NCI-H146 treated with DMSO at 0.1 percent for 48 hours (cell line): ENCODE data around the gene MALRD1.

Experiments
- DNase-seq: peaks from one replicate; lab custom pipeline; 2025; ENCODE audit not compliant: unreplicated experiment; lab: John Stamatoyannopoulos, UW

Gene MALRD1

DNA sequence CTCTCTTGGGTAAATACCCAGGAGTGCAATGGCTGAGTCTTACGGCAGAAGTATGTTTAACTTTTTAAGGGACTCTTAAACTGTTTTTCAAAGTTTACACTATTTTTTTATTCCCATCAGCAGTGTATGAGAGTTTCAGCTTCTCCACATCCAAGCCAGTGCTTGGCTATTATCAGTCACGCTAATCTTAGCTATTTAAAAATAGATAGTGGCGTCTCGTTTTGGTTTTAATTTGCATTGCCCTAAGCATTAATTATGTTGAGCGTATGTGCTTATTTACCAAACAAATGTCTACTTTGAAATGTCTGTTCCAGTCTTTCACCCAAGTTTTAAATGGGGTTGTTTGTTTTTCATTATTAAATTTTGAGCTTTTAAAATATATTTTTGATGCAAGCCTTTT is 164.0 kb downstream of the MALRD1 start:
- no peak for DNase-seq

- DNase-seq: no peak
These were observed 172.6 kb downstream of the MALRD1 start for GRCh38 chr10:19221216-19221615.

DNA sequence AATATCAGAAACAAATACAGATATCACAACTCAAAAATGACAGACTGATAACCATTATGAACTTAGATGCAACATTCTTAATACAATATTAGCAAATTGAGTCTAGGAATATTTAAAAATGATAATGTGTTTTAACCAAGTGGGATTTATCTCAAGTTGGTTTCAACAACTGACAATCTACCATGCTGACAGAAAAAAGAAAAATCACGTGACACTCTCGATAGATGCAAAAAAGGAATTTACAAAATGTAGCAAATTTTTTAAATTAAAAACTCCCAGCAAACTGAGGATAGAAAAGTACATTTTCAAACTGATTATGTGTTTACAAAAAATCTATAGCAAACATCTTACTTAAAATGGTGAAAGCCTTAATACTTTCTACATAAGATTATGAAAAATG is 177.4 kb downstream of the MALRD1 start:
- DNase-seq: no peak

- no peak for DNase-seq
These were observed 182.4 kb downstream of the MALRD1 start for GRCh38 chr10:19231034-19231433.

DNA sequence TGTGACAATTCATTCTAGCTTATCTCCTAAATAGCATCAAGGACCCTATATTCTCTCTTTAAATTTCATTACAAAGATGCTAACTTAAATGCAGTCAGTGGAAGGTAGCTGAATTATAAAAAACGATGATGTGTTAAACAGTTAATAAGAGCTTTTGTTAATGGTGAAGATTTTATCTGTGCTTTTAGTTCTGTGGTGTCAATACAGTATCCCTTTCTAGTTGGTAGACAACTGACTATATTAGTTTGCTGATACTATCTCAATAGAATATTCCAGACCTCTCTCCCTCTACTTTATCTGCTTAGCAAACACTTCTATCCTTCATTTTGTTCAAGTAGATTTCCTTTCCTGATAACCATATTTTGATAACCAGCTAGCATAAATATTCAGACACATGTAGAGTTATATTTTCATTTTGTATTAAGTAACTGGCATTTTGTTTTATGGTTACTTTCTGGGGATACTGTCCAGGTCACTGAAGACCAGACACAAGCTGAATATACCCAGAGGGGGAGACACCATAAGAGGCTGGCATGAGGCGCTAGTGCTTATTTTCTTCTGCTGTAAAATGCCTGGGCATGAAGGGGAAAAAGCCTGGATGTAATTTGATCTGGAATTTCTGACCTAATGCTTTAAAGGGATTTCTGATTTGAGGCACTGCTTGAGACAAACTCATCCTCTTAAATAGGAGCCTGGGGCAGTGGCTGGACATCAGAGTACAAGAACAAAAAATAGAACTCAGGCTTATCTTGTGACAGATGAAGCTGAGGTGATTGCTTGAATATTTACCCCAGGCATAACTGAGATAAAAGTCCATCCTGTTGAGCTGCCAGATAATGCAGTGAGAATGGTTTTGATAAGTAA is 197.5 kb downstream of the MALRD1 start:
- no peak for DNase-seq

DNA sequence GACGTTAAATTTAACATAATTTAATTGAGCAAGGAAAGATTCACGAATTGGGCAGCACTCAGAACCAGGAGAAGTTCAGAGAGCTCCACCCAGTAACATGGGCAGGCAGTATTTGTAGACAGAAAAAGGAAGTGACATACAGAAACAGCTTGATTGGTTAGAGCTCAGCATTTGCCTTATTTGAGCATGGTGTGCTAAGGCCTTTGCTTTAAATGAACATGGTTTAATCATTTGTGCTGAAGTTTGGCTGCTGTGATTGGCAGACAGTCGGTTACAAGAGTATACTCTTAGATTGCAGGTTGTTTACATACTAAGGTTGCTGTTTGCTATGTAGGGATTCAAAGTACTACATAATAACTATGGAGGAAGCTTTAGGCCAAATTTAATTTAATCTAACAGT is 199.2 kb downstream of the MALRD1 start:
- DNase-seq: no peak

DNA sequence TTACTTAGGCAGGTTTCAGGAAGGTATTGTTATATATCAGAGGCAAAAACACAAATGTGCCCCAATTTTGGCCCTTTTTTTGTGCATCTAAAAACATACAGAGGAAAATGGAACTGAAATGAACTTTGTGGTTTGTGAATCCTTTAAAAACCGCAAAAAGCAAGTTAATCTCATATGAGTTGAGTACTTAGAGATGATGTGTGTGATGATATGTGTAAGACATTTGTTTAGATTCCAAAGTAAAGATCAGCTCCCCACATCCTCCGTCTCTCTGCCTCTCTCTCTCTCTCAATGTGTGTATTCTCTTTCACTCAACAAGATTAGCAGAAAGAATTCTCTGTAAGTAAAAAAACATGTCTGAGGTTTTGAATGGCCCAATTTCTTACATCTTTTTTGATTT is 201.9 kb downstream of the MALRD1 start:
- no peak for DNase-seq

GRCh38 chr10:19252531-19252930 is 203.9 kb downstream of the MALRD1 start:
- DNase-seq: no peak

- no peak for DNase-seq
These were observed 207.7 kb downstream of the MALRD1 start for GRCh38 chr10:19256331-19256730.

- DNase-seq: no peak
These were observed 214.7 kb downstream of the MALRD1 start for GRCh38 chr10:19263262-19263661.

- no peak for DNase-seq
These were observed 234.7 kb downstream of the MALRD1 start for GRCh38 chr10:19283285-19283684.

DNA sequence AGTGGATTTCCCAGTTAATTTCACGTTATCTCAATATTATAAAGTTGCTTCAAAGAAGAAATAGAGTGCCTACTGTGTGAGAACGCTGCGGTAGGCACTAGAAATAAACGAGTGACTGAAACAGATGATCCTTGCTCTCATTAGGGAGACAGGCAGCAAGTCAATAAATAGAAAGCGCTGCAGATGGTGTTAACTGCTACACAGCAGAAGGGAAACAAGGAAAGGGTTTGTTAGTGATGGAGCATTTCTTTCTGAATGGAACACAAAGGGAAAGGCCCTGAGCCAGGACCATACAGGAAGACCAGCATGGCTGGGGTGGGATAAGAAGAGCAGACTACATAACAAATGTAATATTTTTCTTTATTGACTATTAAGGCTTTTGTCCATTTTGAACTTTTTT is 235.2 kb downstream of the MALRD1 start:
- no peak for DNase-seq

DNA sequence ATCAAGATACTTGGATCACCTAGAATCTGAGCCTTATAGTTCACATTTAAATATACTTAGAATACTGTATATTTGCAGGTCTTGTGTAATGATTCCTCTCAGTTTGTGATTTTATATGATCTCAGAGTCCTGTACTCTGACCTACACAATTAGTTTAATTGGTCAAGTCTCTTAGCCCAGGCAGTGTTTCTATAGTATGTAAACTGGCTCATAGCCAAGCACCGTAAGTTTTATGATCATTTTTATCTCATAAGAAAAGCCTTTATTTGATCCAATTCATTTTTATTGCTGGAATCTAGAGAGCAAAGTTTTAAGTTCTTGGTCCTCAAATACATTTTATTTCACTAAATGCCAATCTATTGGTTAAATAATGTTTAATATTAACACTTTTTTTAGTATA is 242.2 kb downstream of the MALRD1 start:
- no peak for DNase-seq

GRCh38 chr10:19294233-19294632 is 245.6 kb downstream of the MALRD1 start:
- no peak for DNase-seq

DNA sequence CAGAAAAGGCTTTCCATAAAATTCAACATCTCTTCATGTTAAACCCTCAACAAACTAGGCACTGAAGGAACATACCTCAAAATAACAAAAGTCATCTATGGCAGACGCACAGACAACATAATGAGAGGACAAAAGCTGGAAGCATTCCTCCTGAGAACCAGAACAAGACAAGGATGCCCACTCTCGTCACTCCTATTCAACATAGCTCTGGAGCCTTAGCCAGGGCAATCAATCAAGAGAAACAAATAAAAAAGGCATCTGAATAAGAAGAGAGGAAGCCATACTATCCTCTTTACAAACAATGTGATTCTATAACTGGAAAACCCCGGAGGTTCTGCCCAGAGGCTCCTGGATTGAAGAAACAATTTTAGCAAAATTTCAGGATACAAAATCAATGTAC is 251.0 kb downstream of the MALRD1 start:
- DNase-seq: no peak

GRCh38 chr10:19302117-19302516 is 253.5 kb downstream of the MALRD1 start:
- no peak for DNase-seq

DNA sequence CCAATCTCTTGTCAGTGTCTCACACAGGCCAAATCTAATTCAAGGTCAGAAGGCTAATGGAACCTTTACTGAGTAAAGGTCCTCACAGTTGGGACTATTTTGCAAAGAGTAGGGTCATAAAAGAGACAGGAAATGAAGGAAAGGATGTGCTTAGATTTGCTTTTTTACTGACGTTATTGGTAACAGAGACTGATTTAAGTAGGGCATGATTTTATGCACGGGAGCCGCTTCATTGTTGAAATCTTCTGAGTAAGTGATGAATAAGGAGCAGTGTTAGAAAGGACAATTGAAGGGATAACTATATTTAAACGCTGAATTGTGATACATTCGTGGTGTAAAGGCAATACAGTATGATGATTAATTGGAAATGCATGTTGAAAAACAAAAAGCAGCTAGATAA is 261.5 kb downstream of the MALRD1 start:
- no peak for DNase-seq

DNA sequence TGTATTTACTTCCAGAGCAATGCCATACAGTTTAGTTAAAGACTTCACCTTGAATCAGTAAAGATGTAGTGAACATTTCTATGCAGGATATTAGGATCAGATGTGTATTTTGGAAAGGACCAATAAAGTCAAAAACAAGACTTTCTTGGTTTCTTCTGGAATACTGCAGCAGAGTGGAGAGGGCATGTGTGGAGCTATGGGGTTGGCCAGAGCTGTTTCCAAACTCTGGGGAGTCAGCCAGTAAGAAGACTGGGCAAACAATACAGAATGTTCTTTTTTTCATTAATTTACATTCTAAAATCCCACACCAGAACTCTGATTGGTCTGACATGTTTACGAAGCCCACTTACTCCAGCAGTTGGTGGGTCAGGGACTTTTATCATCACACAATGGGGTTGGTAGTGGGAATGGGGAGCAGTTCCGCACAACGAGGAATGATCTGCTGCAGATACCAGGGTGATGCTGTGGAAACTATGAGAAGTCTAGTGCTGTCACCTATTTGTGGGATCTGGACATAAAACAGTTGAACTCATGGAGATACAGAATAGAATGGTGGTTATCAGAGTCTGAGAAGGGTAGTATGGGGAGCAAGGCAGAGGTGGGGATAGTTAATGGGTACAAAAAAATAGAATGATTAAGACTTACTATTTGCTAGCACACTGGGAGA is 267.7 kb downstream of the MALRD1 start:
- DNase-seq: no peak

- no peak for DNase-seq
These were observed 269.4 kb downstream of the MALRD1 start for GRCh38 chr10:19317952-19318351.

DNA sequence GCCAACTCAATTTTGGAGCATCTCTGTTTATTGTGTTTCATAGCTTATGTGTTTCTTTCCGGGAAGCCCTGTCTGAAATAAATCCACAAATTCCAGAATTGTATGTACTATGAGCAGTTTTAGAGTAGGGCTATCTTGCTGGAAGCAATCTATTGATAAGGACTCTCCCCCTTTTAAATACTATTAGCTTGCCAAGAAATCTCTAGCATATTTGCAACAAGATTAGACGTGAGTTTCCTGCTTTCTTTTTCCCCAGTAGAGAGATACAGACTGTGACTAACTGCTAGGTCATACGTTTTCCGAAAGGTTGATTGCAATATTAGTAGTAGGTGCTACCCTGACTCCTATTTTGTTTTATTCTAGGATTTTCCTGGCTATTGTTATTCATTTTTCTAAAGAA is 277.0 kb downstream of the MALRD1 start:
- no peak for DNase-seq

DNA sequence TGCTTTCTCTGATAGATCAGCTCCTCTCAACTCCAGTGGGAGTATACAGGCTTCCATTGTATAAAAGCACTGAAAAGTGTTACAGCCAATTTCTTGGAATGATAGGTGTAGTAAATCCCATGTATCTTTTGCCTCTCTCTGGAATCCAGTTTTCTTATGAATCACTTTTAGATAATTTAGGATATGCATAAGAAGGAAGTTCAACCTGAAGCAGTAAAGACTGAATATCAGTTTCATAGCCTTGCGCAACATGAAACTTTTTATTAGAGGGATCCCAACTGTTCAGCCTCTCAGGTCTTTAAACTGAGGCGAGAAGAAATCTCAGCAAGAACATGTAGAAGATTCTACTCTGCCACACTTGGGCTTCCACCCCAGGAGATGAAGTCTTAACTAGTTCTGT is 280.0 kb downstream of the MALRD1 start:
- no peak for DNase-seq

GRCh38 chr10:19329475-19329874 is 280.9 kb downstream of the MALRD1 start:
- no peak for DNase-seq

GRCh38 chr10:19332304-19332703 is 283.7 kb downstream of the MALRD1 start:
- DNase-seq: no peak
